ENCODE measurements around the gene UNC13B.

The UNC13B gene

GRCh38 chr9:35280399-35280798 is 118.6 kb downstream of the UNC13B start:
- Histone ChIP-seq H2BK15ac (replicated peaks; ENCODE audit: low read depth) (no peak overlapping the region), H3K18ac (ENCODE audit: low read length) (no peak overlapping the region), H4K8ac (ENCODE audit: low read depth, low read length) (no peak overlapping the region), H3K27me3 (ENCODE audit: insufficient read depth, low read length, poor library complexity) (no peaks in the 10 kb centered on the region), H2BK120ac (ENCODE audit: low read depth, low read length) (no peak overlapping the region), H3K4me2 (ENCODE audit: low read length) (no peak overlapping the region), H3K4me1 (ENCODE audit: control insufficient read depth, low read depth, low read length) (no peaks in the 10 kb centered on the region), H2BK5ac (ENCODE audit: low read length) (no peak overlapping the region), H3K36me3 (ENCODE audit: control insufficient read depth, insufficient read depth, low read length) (no peaks in the 10 kb centered on the region), H4K5ac (ENCODE audit: low read length) (no peak overlapping the region), H3K23ac (ENCODE audit: low read length) (no peak overlapping the region), H3K56ac (ENCODE audit: low read length) (no peak overlapping the region), H2AK5ac (ENCODE audit: low read length) (no peak overlapping the region), H3K4ac (ENCODE audit: low read depth, low read length) (no peak overlapping the region), H3K79me1 (ENCODE audit: low read length) (no peaks in the 10 kb centered on the region), H3K79me2 (ENCODE audit: control insufficient read depth, insufficient read depth, low read length) (no peaks in the 10 kb centered on the region), H3K27ac (ENCODE audit: low read depth, low read length) (no peak overlapping the region), H3K9ac (ENCODE audit: low read length) (no peak overlapping the region), H3K4me3 (ENCODE audit: low read length) (no peak overlapping the region)
- WGBS (ENCODE audit: extremely low coverage, insufficient coverage, low lambda C conversion rate): no CpG with 5 or more reads among the region's 1 CpG
- no peak for DNase-seq

- H2BK5ac ChIP-seq (ENCODE audit: low read length): no peak overlapping the region
- no peak overlapping the region for H3K56ac ChIP-seq (ENCODE audit: low read length)
- no peak overlapping the region for H3K4ac ChIP-seq (ENCODE audit: low read depth, low read length)
- no peaks in the 10 kb centered on the region for H3K27me3 ChIP-seq (ENCODE audit: insufficient read depth, low read length, poor library complexity)
- no peak for DNase-seq
- H3K79me1 ChIP-seq (ENCODE audit: low read length): no peaks in the 10 kb centered on the region
- H3K79me2 ChIP-seq (ENCODE audit: control insufficient read depth, insufficient read depth, low read length): no peaks in the 10 kb centered on the region
- no peak overlapping the region for H2BK15ac ChIP-seq (replicated peaks; ENCODE audit: low read depth)
- no peaks in the 10 kb centered on the region for H3K36me3 ChIP-seq (ENCODE audit: control insufficient read depth, insufficient read depth, low read length)
- no peak overlapping the region for H4K5ac ChIP-seq (ENCODE audit: low read length)
- no peak overlapping the region for H3K9ac ChIP-seq (ENCODE audit: low read length)
- H3K27ac ChIP-seq (ENCODE audit: low read depth, low read length): no peak overlapping the region
- no peak overlapping the region for H3K18ac ChIP-seq (ENCODE audit: low read length)
- no peak overlapping the region for H3K23ac ChIP-seq (ENCODE audit: low read length)
- H2AK5ac ChIP-seq (ENCODE audit: low read length): no peak overlapping the region
- H3K4me2 ChIP-seq (ENCODE audit: low read length): no peak overlapping the region
- no peak overlapping the region for H2BK120ac ChIP-seq (ENCODE audit: low read depth, low read length)
- no peaks in the 10 kb centered on the region for H3K4me1 ChIP-seq (ENCODE audit: control insufficient read depth, low read depth, low read length)
- no CpG with 5 or more reads among the region's 1 CpG for WGBS (ENCODE audit: extremely low coverage, insufficient coverage, low lambda C conversion rate)
- H4K8ac ChIP-seq (ENCODE audit: low read depth, low read length): no peak overlapping the region
- H3K4me3 ChIP-seq (ENCODE audit: low read length): no peak overlapping the region
Observed at GRCh38 chr9:35285731-35286130, 123.9 kb downstream of the UNC13B start.

GRCh38 chr9:35286381-35286780 is 124.6 kb downstream of the UNC13B start:
- H3K4ac ChIP-seq (ENCODE audit: low read depth, low read length): no peak overlapping the region
- no peak overlapping the region for H3K9ac ChIP-seq (ENCODE audit: low read length)
- no peak overlapping the region for H4K8ac ChIP-seq (ENCODE audit: low read depth, low read length)
- H3K36me3 ChIP-seq (ENCODE audit: control insufficient read depth, insufficient read depth, low read length): no peaks in the 10 kb centered on the region
- no peak overlapping the region for H4K5ac ChIP-seq (ENCODE audit: low read length)
- H2BK15ac ChIP-seq (replicated peaks; ENCODE audit: low read depth): no peak overlapping the region
- H2BK5ac ChIP-seq (ENCODE audit: low read length): no peak overlapping the region
- no peaks in the 10 kb centered on the region for H3K79me2 ChIP-seq (ENCODE audit: control insufficient read depth, insufficient read depth, low read length)
- H3K4me1 ChIP-seq (ENCODE audit: control insufficient read depth, low read depth, low read length): no peaks in the 10 kb centered on the region
- WGBS (ENCODE audit: extremely low coverage, insufficient coverage, low lambda C conversion rate): no CpG with 5 or more reads among the region's 1 CpG
- H3K18ac ChIP-seq (ENCODE audit: low read length): no peak overlapping the region
- H3K23ac ChIP-seq (ENCODE audit: low read length): no peak overlapping the region
- H3K27me3 ChIP-seq (ENCODE audit: insufficient read depth, low read length, poor library complexity): no peaks in the 10 kb centered on the region
- no peak overlapping the region for H3K27ac ChIP-seq (ENCODE audit: low read depth, low read length)
- no peaks in the 10 kb centered on the region for H3K79me1 ChIP-seq (ENCODE audit: low read length)
- DNase-seq: no peak
- no peak overlapping the region for H2BK120ac ChIP-seq (ENCODE audit: low read depth, low read length)
- no peak overlapping the region for H3K4me2 ChIP-seq (ENCODE audit: low read length)
- no peak overlapping the region for H3K56ac ChIP-seq (ENCODE audit: low read length)
- no peak overlapping the region for H2AK5ac ChIP-seq (ENCODE audit: low read length)
- H3K4me3 ChIP-seq (ENCODE audit: low read length): no peak overlapping the region

GRCh38 chr9:35287987-35288632 is 126.3 kb downstream of the UNC13B start:
- H4K8ac ChIP-seq (ENCODE audit: low read depth, low read length): no peak overlapping the region
- DNase-seq: no peak
- no peak overlapping the region for H3K23ac ChIP-seq (ENCODE audit: low read length)
- no peaks in the 10 kb centered on the region for H3K79me2 ChIP-seq (ENCODE audit: control insufficient read depth, insufficient read depth, low read length)
- H3K9ac ChIP-seq (ENCODE audit: low read length): no peak overlapping the region
- no CpG with 5 or more reads among the region's 3 CpGs for WGBS (ENCODE audit: extremely low coverage, insufficient coverage, low lambda C conversion rate)
- no peaks in the 10 kb centered on the region for H3K36me3 ChIP-seq (ENCODE audit: control insufficient read depth, insufficient read depth, low read length)
- no peaks in the 10 kb centered on the region for H3K79me1 ChIP-seq (ENCODE audit: low read length)
- H2BK120ac ChIP-seq (ENCODE audit: low read depth, low read length): no peak overlapping the region
- no peaks in the 10 kb centered on the region for H3K4me1 ChIP-seq (ENCODE audit: control insufficient read depth, low read depth, low read length)
- no peak overlapping the region for H3K4me3 ChIP-seq (ENCODE audit: low read length)
- no peak overlapping the region for H2AK5ac ChIP-seq (ENCODE audit: low read length)
- no peaks in the 10 kb centered on the region for H3K27me3 ChIP-seq (ENCODE audit: insufficient read depth, low read length, poor library complexity)
- no peak overlapping the region for H3K4ac ChIP-seq (ENCODE audit: low read depth, low read length)
- no peak overlapping the region for H3K18ac ChIP-seq (ENCODE audit: low read length)
- H4K5ac ChIP-seq (ENCODE audit: low read length): no peak overlapping the region
- H3K4me2 ChIP-seq (ENCODE audit: low read length): no peak overlapping the region
- H3K27ac ChIP-seq (ENCODE audit: low read depth, low read length): no peak overlapping the region
- no peak overlapping the region for H2BK15ac ChIP-seq (replicated peaks; ENCODE audit: low read depth)
- no peak overlapping the region for H3K56ac ChIP-seq (ENCODE audit: low read length)
- no peak overlapping the region for H2BK5ac ChIP-seq (ENCODE audit: low read length)

- Histone ChIP-seq H2BK120ac (ENCODE audit: low read depth, low read length) (no peak overlapping the region), H3K4me2 (ENCODE audit: low read length) (no peak overlapping the region), H2BK5ac (ENCODE audit: low read length) (no peak overlapping the region), H4K5ac (ENCODE audit: low read length) (no peak overlapping the region), H3K18ac (ENCODE audit: low read length) (no peak overlapping the region), H3K4me3 (ENCODE audit: low read length) (no peak overlapping the region), H2AK5ac (ENCODE audit: low read length) (no peak overlapping the region), H3K56ac (ENCODE audit: low read length) (no peak overlapping the region), H3K23ac (ENCODE audit: low read length) (no peak overlapping the region), H4K8ac (ENCODE audit: low read depth, low read length) (no peak overlapping the region), H3K4me1 (ENCODE audit: control insufficient read depth, low read depth, low read length) (no peaks in the 10 kb centered on the region), H3K79me1 (ENCODE audit: low read length) (no peaks in the 10 kb centered on the region), H2BK15ac (replicated peaks; ENCODE audit: low read depth) (no peak overlapping the region), H3K27me3 (ENCODE audit: insufficient read depth, low read length, poor library complexity) (no peaks in the 10 kb centered on the region), H3K9ac (ENCODE audit: low read length) (no peak overlapping the region), H3K36me3 (ENCODE audit: control insufficient read depth, insufficient read depth, low read length) (no peaks in the 10 kb centered on the region), H3K4ac (ENCODE audit: low read depth, low read length) (no peak overlapping the region), H3K79me2 (ENCODE audit: control insufficient read depth, insufficient read depth, low read length) (no peaks in the 10 kb centered on the region), H3K27ac (ENCODE audit: low read depth, low read length) (no peak overlapping the region)
- no peak for DNase-seq
- no CpG with 5 or more reads among the region's 1 CpG for WGBS (ENCODE audit: extremely low coverage, insufficient coverage, low lambda C conversion rate)
Observed at GRCh38 chr9:35288778-35289177, 127.0 kb downstream of the UNC13B start.

GRCh38 chr9:35293376-35293964 is 131.7 kb downstream of the UNC13B start:
- no CpG with 5 or more reads among the region's 2 CpGs for WGBS (ENCODE audit: extremely low coverage, insufficient coverage, low lambda C conversion rate)

More at GRCh38 chr9:35293376-35293964, 131.7 kb downstream of the UNC13B start:
- Histone ChIP-seq H3K4me1 (ENCODE audit: control insufficient read depth, low read depth, low read length) (no peaks in the 10 kb centered on the region), H2BK5ac (ENCODE audit: low read length) (no peak overlapping the region), H4K8ac (ENCODE audit: low read depth, low read length) (no peak overlapping the region), H3K27ac (ENCODE audit: low read depth, low read length) (no peak overlapping the region), H3K79me1 (ENCODE audit: low read length) (no peaks in the 10 kb centered on the region), H3K4me2 (ENCODE audit: low read length) (no peak overlapping the region), H3K4ac (ENCODE audit: low read depth, low read length) (no peak overlapping the region), H3K9ac (ENCODE audit: low read length) (no peak overlapping the region), H2BK120ac (ENCODE audit: low read depth, low read length) (no peak overlapping the region), H3K56ac (ENCODE audit: low read length) (no peak overlapping the region), H3K79me2 (ENCODE audit: control insufficient read depth, insufficient read depth, low read length) (no peaks in the 10 kb centered on the region), H3K36me3 (ENCODE audit: control insufficient read depth, insufficient read depth, low read length) (no peaks in the 10 kb centered on the region), H3K18ac (ENCODE audit: low read length) (no peak overlapping the region), H3K4me3 (ENCODE audit: low read length) (no peak overlapping the region), H2AK5ac (ENCODE audit: low read length) (no peak overlapping the region), H4K5ac (ENCODE audit: low read length) (no peak overlapping the region), H3K23ac (ENCODE audit: low read length) (no peak overlapping the region), H3K27me3 (ENCODE audit: insufficient read depth, low read length, poor library complexity) (no peaks in the 10 kb centered on the region), H2BK15ac (replicated peaks; ENCODE audit: low read depth) (no peak overlapping the region)
- peak; percentile 6 for DNase-seq

Data from mesendoderm (in vitro differentiated cells).